GM23338 (cell line): ENCODE data around the gene LARGE1. TPM values are rescaled to one million over a fixed set of nuclear protein-coding genes. Genes with fewer than 3 reads are reported as not detected.

ENCODE experiments used
- ATAC-seq: fragments of 200-7000 bp; cut with Tn5 transposase; 3 replicates; pipeline ENCODE4 v1.9.1; 2020
- DNase-seq: peaks from one replicate; pipeline ENCODE4 v3.0.0-alpha.2; 2015; ENCODE audit warnings: low spot score
- H2AFZ ChIP-seq: fragments of 200-600 bp; sonication (generic); 2 replicates; pipeline ENCODE4 v1.8.0; 2016; ENCODE audit warnings: antibody characterized with exemption, mild to moderate bottlenecking, moderate library complexity
- H3F3A ChIP-seq: fragments of 200-600 bp; sonication (generic); replicated peaks from 2 replicates; pipeline ENCODE4 v1.8.0; 2017; ENCODE audit warnings: antibody characterized with exemption, mixed run types, low read depth
- H3K27ac ChIP-seq: fragments of 200-600 bp; sonication (generic); 2 replicates; pipeline ENCODE4 v1.6.1; 2016; ENCODE audit warnings: low read depth
- H3K27me3 ChIP-seq: fragments of 200-600 bp; sonication (generic); 2 replicates; pipeline ENCODE4 v1.8.0; 2016; ENCODE audit warnings: mild to moderate bottlenecking, mixed run types, moderate library complexity; ENCODE audit not compliant: insufficient read depth
- H3K36me3 ChIP-seq: fragments of 200-600 bp; sonication (generic); 2 replicates; pipeline ENCODE4 v1.8.0; 2016; ENCODE audit warnings: mild to moderate bottlenecking; ENCODE audit not compliant: insufficient read depth
- H3K4me1 ChIP-seq: fragments of 200-600 bp; sonication (generic); 2 replicates; pipeline ENCODE4 v1.8.0; 2016; ENCODE audit warnings: mild to moderate bottlenecking, moderate library complexity; ENCODE audit not compliant: insufficient read depth
- H3K4me2 ChIP-seq: fragments of 200-600 bp; sonication (generic); 2 replicates; pipeline ENCODE4 v1.7.1; 2017; ENCODE audit warnings: mixed run types
- H3K4me3 ChIP-seq: fragments of 200-600 bp; sonication (generic); 2 replicates; pipeline ENCODE4 v1.6.1; 2016; ENCODE audit warnings: mixed run types
- H3K79me2 ChIP-seq: fragments of 200-600 bp; sonication (generic); replicated peaks from 2 replicates; pipeline ENCODE4 v1.8.0; 2017; ENCODE audit warnings: mild to moderate bottlenecking; ENCODE audit not compliant: insufficient read depth
- H3K9me2 ChIP-seq: fragments of 200-600 bp; sonication (generic); 2 replicates; pipeline ENCODE4 v1.8.0; 2017; ENCODE audit not compliant: insufficient read depth
- H4K20me1 ChIP-seq: fragments of 200-600 bp; sonication (generic); replicated peaks from 2 replicates; pipeline ENCODE4 v1.8.0; 2017; ENCODE audit warnings: mild to moderate bottlenecking; ENCODE audit not compliant: insufficient read depth
- H3K27ac Mint-ChIP-seq: 2 replicates; pipeline ENCODE4 v1.8.0; 2020; ENCODE audit warnings: inconsistent platforms, mild to moderate bottlenecking, moderate library complexity, mixed read lengths
- H3K27me3 Mint-ChIP-seq: 3 replicates; pipeline ENCODE4 v1.8.0; 2022; ENCODE audit warnings: low read depth, mild to moderate bottlenecking, moderate library complexity, mixed read lengths, inconsistent platforms; ENCODE audit not compliant: insufficient read depth, poor library complexity
- H3K36me3 Mint-ChIP-seq: 3 replicates; pipeline ENCODE4 v1.8.0; 2021; ENCODE audit warnings: low read depth, mild to moderate bottlenecking, inconsistent platforms, moderate library complexity, mixed read lengths
- H3K4me1 Mint-ChIP-seq: 3 replicates; pipeline ENCODE4 v1.8.0; 2020; ENCODE audit warnings: mild to moderate bottlenecking, inconsistent platforms, mixed read lengths
- H3K4me3 Mint-ChIP-seq: 3 replicates; pipeline ENCODE4 v1.8.0; 2021; ENCODE audit warnings: moderate library complexity, mild to moderate bottlenecking, inconsistent platforms, mixed read lengths
- H3K9me3 Mint-ChIP-seq: 3 replicates; pipeline ENCODE4 v1.8.0; 2020; ENCODE audit warnings: moderate library complexity, mild to moderate bottlenecking, inconsistent platforms, mixed read lengths
- EZH2 ChIP-seq: fragments of 200-600 bp; sonication (generic); IDR thresholded peaks from one replicate; pipeline ENCODE4 v1.8.0; 2017; ENCODE audit warnings: antibody characterized with exemption, mild to moderate bottlenecking, low read depth; ENCODE audit not compliant: unreplicated experiment
- JUNB ChIP-seq: IDR thresholded peaks from one replicate; pipeline ENCODE4 v1.6.1; 2016; ENCODE audit warnings: antibody characterized with exemption; ENCODE audit not compliant: unreplicated experiment
- NANOG ChIP-seq: IDR thresholded peaks from 2 replicates; pipeline ENCODE4 v1.6.1; 2016; ENCODE audit warnings: antibody characterized with exemption, borderline replicate concordance
- POLR2AphosphoS5 ChIP-seq: IDR thresholded peaks from 2 replicates; pipeline ENCODE4 v1.6.1; 2016; ENCODE audit warnings: antibody characterized with exemption, low read depth
- REST ChIP-seq: IDR thresholded peaks from one replicate; pipeline ENCODE4 v1.6.1; 2018; ENCODE audit warnings: antibody characterized with exemption; ENCODE audit not compliant: unreplicated experiment
- STAT1 ChIP-seq: IDR thresholded peaks from one replicate; pipeline ENCODE4 v1.6.1; 2016; ENCODE audit warnings: antibody characterized with exemption; ENCODE audit not compliant: unreplicated experiment
- ZNF114 ChIP-seq: fragments of 250-450 bp; sonication (Bioruptor Pico); IDR thresholded peaks from 2 replicates; pipeline ENCODE4 v1.5.0; 2020; ENCODE audit warnings: mild to moderate bottlenecking, moderate library complexity
- polyA plus RNA-seq: library from polyadenylated mRNA; unstranded; fragments of >200 nt; fragmentation: Nextera tagmentation; extraction: Ambion mirVana; gene quantifications from 2 replicates; pipeline ENCODE4 v1.2.1, GENCODE V29; 2016
- total RNA-seq: library from RNA; depleted of rRNA; stranded (reverse); fragments of >200 nt; shearing (Covaris generic); gene quantifications from 2 replicates; pipeline ENCODE4 v1.2.3, GENCODE V29; 2014
- TF ChIP-seq, protein P1 (sequence below): fragments of 250-450 bp; sonication (Bioruptor Pico); IDR thresholded peaks from 2 replicates; pipeline ENCODE4 v1.5.0; 2020; ENCODE audit warnings: mild to moderate bottlenecking, moderate library complexity
- TF ChIP-seq, protein P2 (sequence below): IDR thresholded peaks from 2 replicates; pipeline ENCODE4 v1.6.1; 2016; ENCODE audit warnings: antibody characterized with exemption

The LARGE1 gene
- total and polyA plus RNA-seq, 2 experiments from 2014 or later, result 12.8 to 75.6 TPM

GRCh38 chr22:33605666-33606065, 314.6 kb downstream of the LARGE1 start:
- peaks cover 2% of the 10 kb centered on the region for H3K27me3 Mint-ChIP-seq
- H2AFZ ChIP-seq, result no peak overlapping the region
- H3K4me1 ChIP-seq, result no peaks in the 10 kb centered on the region
- H3K4me2 ChIP-seq, result no peak overlapping the region
- TF ChIP-seq STAT1, result no peak
- TF ChIP-seq JUNB, result no peak
- TF ChIP-seq EZH2, result no peak
- TF ChIP-seq REST, result no peak
- no peak for TF ChIP-seq ZNF114 (CRISPR knock-in tag)
- no peak for TF ChIP-seq NANOG
- no peaks in the 10 kb centered on the region for H3F3A ChIP-seq
- H3K27ac Mint-ChIP-seq, result peak overlapping the region; percentile 29; the same call in 1 of the 2 replicates
- H3K36me3 Mint-ChIP-seq, result peaks cover 44% of the 10 kb centered on the region
- H3K36me3 ChIP-seq, result no peaks in the 10 kb centered on the region; the same call in 1 of the 2 replicates
- H3K27ac ChIP-seq, result no peak overlapping the region
- H3K9me3 Mint-ChIP-seq, result peaks cover 6% of the 10 kb centered on the region
- DNase-seq, result no peak
- ATAC-seq, result peak; percentile 38; the same call in 1 of the 3 replicates
- peaks cover 15% of the 10 kb centered on the region for H4K20me1 ChIP-seq
- H3K9me2 ChIP-seq, result no peaks in the 10 kb centered on the region; the same call in 1 of the 2 replicates
- H3K4me3 ChIP-seq, result no peak overlapping the region
- no peaks in the 10 kb centered on the region for H3K27me3 ChIP-seq
- no peaks in the 10 kb centered on the region; the same call in 1 of the 2 replicates for H3K79me2 ChIP-seq
- no peak overlapping the region for H3K4me3 Mint-ChIP-seq
- no peaks in the 10 kb centered on the region; the same call in 2 of the 3 replicates for H3K4me1 Mint-ChIP-seq

DNA sequence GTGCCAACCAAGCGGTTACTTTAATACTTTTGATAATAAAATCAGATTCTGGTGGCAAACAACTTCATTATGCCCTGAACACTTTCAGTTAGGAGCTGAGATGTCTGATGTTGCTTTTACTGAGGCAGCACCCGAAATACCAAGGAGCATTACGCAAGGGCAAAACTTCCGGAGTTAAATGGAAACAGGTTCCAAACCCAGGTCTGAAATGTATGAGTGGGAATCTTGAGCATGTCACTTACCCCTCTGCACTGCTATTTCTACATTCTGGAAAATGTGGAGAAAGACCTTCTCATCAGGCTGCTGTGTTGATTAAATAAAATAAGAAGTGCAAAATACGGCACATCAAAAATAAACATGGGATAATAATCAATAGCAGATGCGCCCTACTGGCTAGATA, 315.1 kb downstream of the LARGE1 start:
- no peak overlapping the region for H3K4me3 ChIP-seq
- H2AFZ ChIP-seq, result no peak overlapping the region
- no peaks in the 10 kb centered on the region for H3K27me3 ChIP-seq
- no peaks in the 10 kb centered on the region; the same call in 1 of the 2 replicates for H3K79me2 ChIP-seq
- DNase-seq (no peak), ATAC-seq (no peak)
- H3K27ac Mint-ChIP-seq, result no peak overlapping the region
- no peaks in the 10 kb centered on the region; the same call in none of the 2 replicates for H3K36me3 ChIP-seq
- H3K4me2 ChIP-seq, result no peak overlapping the region
- no peaks in the 10 kb centered on the region for H3F3A ChIP-seq
- H3K9me2 ChIP-seq, result no peaks in the 10 kb centered on the region; the same call in 1 of the 2 replicates
- peaks cover 2% of the 10 kb centered on the region for H3K27me3 Mint-ChIP-seq
- H3K36me3 Mint-ChIP-seq, result peaks cover 43% of the 10 kb centered on the region
- H3K4me1 Mint-ChIP-seq, result no peaks in the 10 kb centered on the region; the same call in 2 of the 3 replicates
- H3K4me3 Mint-ChIP-seq, result no peak overlapping the region
- peaks cover 2% of the 10 kb centered on the region for H3K9me3 Mint-ChIP-seq
- no peak overlapping the region for H3K27ac ChIP-seq
- no peaks in the 10 kb centered on the region for H3K4me1 ChIP-seq
- H4K20me1 ChIP-seq, result peaks cover 15% of the 10 kb centered on the region
- TF ChIP-seq, protein P1, sequence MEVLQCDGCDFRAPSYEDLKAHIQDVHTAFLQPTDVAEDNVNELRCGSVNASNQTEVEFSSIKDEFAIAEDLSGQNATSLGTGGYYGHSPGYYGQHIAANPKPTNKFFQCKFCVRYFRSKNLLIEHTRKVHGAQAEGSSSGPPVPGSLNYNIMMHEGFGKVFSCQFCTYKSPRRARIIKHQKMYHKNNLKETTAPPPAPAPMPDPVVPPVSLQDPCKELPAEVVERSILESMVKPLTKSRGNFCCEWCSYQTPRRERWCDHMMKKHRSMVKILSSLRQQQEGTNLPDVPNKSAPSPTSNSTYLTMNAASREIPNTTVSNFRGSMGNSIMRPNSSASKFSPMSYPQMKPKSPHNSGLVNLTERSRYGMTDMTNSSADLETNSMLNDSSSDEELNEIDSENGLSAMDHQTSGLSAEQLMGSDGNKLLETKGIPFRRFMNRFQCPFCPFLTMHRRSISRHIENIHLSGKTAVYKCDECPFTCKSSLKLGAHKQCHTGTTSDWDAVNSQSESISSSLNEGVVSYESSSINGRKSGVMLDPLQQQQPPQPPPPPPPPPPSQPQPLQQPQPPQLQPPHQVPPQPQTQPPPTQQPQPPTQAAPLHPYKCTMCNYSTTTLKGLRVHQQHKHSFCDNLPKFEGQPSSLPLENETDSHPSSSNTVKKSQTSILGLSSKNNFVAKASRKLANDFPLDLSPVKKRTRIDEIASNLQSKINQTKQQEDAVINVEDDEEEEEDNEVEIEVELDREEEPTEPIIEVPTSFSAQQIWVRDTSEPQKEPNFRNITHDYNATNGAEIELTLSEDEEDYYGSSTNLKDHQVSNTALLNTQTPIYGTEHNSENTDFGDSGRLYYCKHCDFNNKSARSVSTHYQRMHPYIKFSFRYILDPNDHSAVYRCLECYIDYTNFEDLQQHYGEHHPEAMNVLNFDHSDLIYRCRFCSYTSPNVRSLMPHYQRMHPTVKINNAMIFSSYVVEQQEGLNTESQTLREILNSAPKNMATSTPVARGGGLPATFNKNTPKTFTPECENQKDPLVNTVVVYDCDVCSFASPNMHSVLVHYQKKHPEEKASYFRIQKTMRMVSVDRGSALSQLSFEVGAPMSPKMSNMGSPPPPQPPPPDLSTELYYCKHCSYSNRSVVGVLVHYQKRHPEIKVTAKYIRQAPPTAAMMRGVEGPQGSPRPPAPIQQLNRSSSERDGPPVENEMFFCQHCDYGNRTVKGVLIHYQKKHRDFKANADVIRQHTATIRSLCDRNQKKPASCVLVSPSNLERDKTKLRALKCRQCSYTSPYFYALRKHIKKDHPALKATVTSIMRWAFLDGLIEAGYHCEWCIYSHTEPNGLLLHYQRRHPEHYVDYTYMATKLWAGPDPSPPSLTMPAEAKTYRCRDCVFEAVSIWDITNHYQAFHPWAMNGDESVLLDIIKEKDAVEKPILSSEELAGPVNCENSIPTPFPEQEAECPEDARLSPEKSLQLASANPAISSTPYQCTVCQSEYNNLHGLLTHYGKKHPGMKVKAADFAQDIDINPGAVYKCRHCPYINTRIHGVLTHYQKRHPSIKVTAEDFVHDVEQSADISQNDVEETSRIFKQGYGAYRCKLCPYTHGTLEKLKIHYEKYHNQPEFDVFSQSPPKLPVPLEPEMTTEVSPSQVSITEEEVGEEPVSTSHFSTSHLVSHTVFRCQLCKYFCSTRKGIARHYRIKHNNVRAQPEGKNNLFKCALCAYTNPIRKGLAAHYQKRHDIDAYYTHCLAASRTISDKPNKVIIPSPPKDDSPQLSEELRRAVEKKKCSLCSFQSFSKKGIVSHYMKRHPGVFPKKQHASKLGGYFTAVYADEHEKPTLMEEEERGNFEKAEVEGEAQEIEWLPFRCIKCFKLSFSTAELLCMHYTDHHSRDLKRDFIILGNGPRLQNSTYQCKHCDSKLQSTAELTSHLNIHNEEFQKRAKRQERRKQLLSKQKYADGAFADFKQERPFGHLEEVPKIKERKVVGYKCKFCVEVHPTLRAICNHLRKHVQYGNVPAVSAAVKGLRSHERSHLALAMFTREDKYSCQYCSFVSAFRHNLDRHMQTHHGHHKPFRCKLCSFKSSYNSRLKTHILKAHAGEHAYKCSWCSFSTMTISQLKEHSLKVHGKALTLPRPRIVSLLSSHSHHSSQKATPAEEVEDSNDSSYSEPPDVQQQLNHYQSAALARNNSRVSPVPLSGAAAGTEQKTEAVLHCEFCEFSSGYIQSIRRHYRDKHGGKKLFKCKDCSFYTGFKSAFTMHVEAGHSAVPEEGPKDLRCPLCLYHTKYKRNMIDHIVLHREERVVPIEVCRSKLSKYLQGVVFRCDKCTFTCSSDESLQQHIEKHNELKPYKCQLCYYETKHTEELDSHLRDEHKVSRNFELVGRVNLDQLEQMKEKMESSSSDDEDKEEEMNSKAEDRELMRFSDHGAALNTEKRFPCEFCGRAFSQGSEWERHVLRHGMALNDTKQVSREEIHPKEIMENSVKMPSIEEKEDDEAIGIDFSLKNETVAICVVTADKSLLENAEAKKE (CRISPR knock-in tag), result no peak
- TF ChIP-seq, protein P2, sequence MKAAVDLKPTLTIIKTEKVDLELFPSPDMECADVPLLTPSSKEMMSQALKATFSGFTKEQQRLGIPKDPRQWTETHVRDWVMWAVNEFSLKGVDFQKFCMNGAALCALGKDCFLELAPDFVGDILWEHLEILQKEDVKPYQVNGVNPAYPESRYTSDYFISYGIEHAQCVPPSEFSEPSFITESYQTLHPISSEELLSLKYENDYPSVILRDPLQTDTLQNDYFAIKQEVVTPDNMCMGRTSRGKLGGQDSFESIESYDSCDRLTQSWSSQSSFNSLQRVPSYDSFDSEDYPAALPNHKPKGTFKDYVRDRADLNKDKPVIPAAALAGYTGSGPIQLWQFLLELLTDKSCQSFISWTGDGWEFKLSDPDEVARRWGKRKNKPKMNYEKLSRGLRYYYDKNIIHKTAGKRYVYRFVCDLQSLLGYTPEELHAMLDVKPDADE, result no peak
- TF ChIP-seq STAT1 (no peak), POLR2AphosphoS5 (no peak), EZH2 (no peak), ZNF114 (CRISPR knock-in tag) (no peak)
